Neural cell (in vitro differentiated cells): ENCODE measurements around the gene PSMA2. TPM values are rescaled to one million over a fixed set of nuclear protein-coding genes. Genes with fewer than 3 reads are reported as not detected.

ENCODE experiments used
- H2AFZ ChIP-seq: fragments of 200-600, 300-800 bp; sonication (generic), shearing (Covaris generic); 2 replicates; pipeline ENCODE4 v1.6.0; 2014; ENCODE audit warnings: low read depth, mild to moderate bottlenecking, antibody characterized with exemption, low read length, moderate library complexity
- H3F3A ChIP-seq: fragments of 200-600 bp; shearing (Covaris generic); 2 replicates; pipeline ENCODE4 v1.6.1; 2016; ENCODE audit warnings: mild to moderate bottlenecking, moderate library complexity, mixed read lengths, antibody characterized with exemption, low read length; ENCODE audit not compliant: insufficient read depth, poor library complexity, severe bottlenecking
- H3K27ac ChIP-seq: fragments of 200-600, 300-800 bp; sonication (generic), shearing (Covaris generic); 2 replicates; pipeline ENCODE4 v1.5.1; 2014; ENCODE audit warnings: mild to moderate bottlenecking, low read length, moderate library complexity
- H3K27me3 ChIP-seq: fragments of 300-800, 200-600 bp; sonication (generic), shearing (Covaris generic); 2 replicates; pipeline ENCODE4 v1.6.0; 2014; ENCODE audit warnings: mild to moderate bottlenecking, low read depth, low read length, moderate library complexity; ENCODE audit not compliant: insufficient read depth
- H3K36me3 ChIP-seq: fragments of 300-800, 200-600 bp; sonication (generic), shearing (Covaris generic); 2 replicates; pipeline ENCODE4 v1.5.1; 2014; ENCODE audit warnings: mild to moderate bottlenecking, antibody characterized with exemption, low read length, moderate library complexity; ENCODE audit not compliant: insufficient read depth
- H3K4me2 ChIP-seq: fragments of 300-800, 200-600 bp; sonication (generic), shearing (Covaris generic); 2 replicates; pipeline ENCODE4 v1.6.0; 2014; ENCODE audit warnings: mild to moderate bottlenecking, low read length
- H3K4me3 ChIP-seq: fragments of 300-800, 200-600 bp; sonication (generic), shearing (Covaris generic); 2 replicates; pipeline ENCODE4 v1.5.1; 2014; ENCODE audit warnings: mild to moderate bottlenecking, low read length, moderate library complexity
- H3K79me2 ChIP-seq: fragments of 200-600 bp; shearing (Covaris generic); replicated peaks from 2 replicates; pipeline ENCODE4 v1.6.0; 2014; ENCODE audit warnings: mild to moderate bottlenecking, low read length, moderate library complexity; ENCODE audit not compliant: insufficient read depth
- H3K9ac ChIP-seq: fragments of 300-800, 200-600 bp; sonication (generic), shearing (Covaris generic); 2 replicates; pipeline ENCODE4 v1.6.1; 2016; ENCODE audit warnings: mild to moderate bottlenecking, low read length, mixed read lengths
- H3K9me2 ChIP-seq: fragments of 200-600 bp; shearing (Covaris generic); 2 replicates; pipeline ENCODE4 v1.6.1; 2016; ENCODE audit warnings: mild to moderate bottlenecking, low read length, mixed read lengths; ENCODE audit not compliant: insufficient read depth
- H3K9me3 ChIP-seq: fragments of 200-600, 300-800 bp; sonication (generic), shearing (Covaris generic); 2 replicates; pipeline ENCODE4 v1.6.1; 2016; ENCODE audit warnings: mild to moderate bottlenecking, mixed run types, low read length, moderate library complexity, mixed read lengths
- H4K20me1 ChIP-seq: fragments of 200-600 bp; shearing (Covaris generic); 2 replicates; pipeline ENCODE4 v1.6.1; 2016; ENCODE audit warnings: mild to moderate bottlenecking, mixed run types; ENCODE audit not compliant: insufficient read depth
- CTCF ChIP-seq: fragments of 450-650 bp; IDR thresholded peaks from 2 replicates; pipeline ENCODE4 v1.5.1; 2014; ENCODE audit warnings: antibody characterized with exemption, mild to moderate bottlenecking, moderate library complexity; ENCODE audit not compliant: poor library complexity, severe bottlenecking
- EP300 ChIP-seq: fragments of 450-650 bp; conservative IDR thresholded peaks from 2 replicates; pipeline ENCODE4 v1.6.1; 2014; ENCODE audit warnings: antibody characterized with exemption, mild to moderate bottlenecking, moderate library complexity; ENCODE audit not compliant: poor library complexity, severe bottlenecking
- EZH2 ChIP-seq: fragments of 200-600, 300-800 bp; shearing (Covaris generic), sonication (generic); IDR thresholded peaks from 2 replicates; pipeline ENCODE4 v1.6.1; 2014; ENCODE audit warnings: antibody characterized with exemption, low read length, borderline replicate concordance, mild to moderate bottlenecking; ENCODE audit not compliant: insufficient read depth, poor library complexity, severe bottlenecking
- MXI1 ChIP-seq: fragments of 450-650 bp; conservative IDR thresholded peaks from 2 replicates; pipeline ENCODE4 v1.6.1; 2014; ENCODE audit warnings: antibody characterized with exemption, mild to moderate bottlenecking; ENCODE audit not compliant: poor library complexity, severe bottlenecking
- POLR2AphosphoS5 ChIP-seq: IDR thresholded peaks from 2 replicates; pipeline ENCODE4 v1.6.1; 2012
- RAD21 ChIP-seq: fragments of 450-650 bp; conservative IDR thresholded peaks from 2 replicates; pipeline ENCODE4 v1.6.1; 2014; ENCODE audit warnings: antibody characterized with exemption, mild to moderate bottlenecking, moderate library complexity
- REST ChIP-seq: IDR thresholded peaks from 2 replicates; pipeline ENCODE4 v1.6.1; 2012; ENCODE audit warnings: borderline replicate concordance
- SMC3 ChIP-seq: fragments of 450-650 bp; conservative IDR thresholded peaks from 2 replicates; pipeline ENCODE4 v1.6.1; 2014; ENCODE audit warnings: antibody characterized with exemption, mild to moderate bottlenecking, moderate library complexity; ENCODE audit not compliant: poor library complexity
- TAF1 ChIP-seq: IDR thresholded peaks from 2 replicates; pipeline ENCODE4 v1.6.1; 2012; ENCODE audit warnings: low read depth
- polyA plus RNA-seq: library from polyadenylated mRNA; depleted of rRNA; stranded (reverse); fragments of >200 nt; gene quantifications from 2 replicates; pipeline ENCODE4 v1.2.3, GENCODE V29; 2014

PSMA2 gene
- polyA plus RNA-seq, 1 donor from 2014 or later, result 225 TPM

GRCh38 chr7:42961170-42961569, 29.2 kb upstream of the PSMA2 start:
- Histone ChIP-seq H3K9ac (no peak overlapping the region), H2AFZ (no peak overlapping the region), H3K9me3 (no peaks in the 10 kb centered on the region), H3K36me3 (no peaks in the 10 kb centered on the region), H4K20me1 (no peaks in the 10 kb centered on the region), H3K9me2 (no peaks in the 10 kb centered on the region), H3K27ac (no peak overlapping the region), H3K27me3 (no peaks in the 10 kb centered on the region), H3K4me3 (no peak overlapping the region), H3K4me2 (no peak overlapping the region), H3F3A (no peaks in the 10 kb centered on the region), H3K79me2 (no peaks in the 10 kb centered on the region)
- TF ChIP-seq EP300 (no peak), MXI1 (no peak)

GRCh38 chr7:42960762-42961161, 28.8 kb upstream of the PSMA2 start:
- Histone ChIP-seq H3K36me3 (no peaks in the 10 kb centered on the region), H3K9me2 (no peaks in the 10 kb centered on the region), H3K27ac (no peak overlapping the region), H2AFZ (no peak overlapping the region), H3F3A (no peaks in the 10 kb centered on the region), H3K9ac (no peak overlapping the region), H4K20me1 (no peaks in the 10 kb centered on the region), H3K4me2 (no peak overlapping the region), H3K4me3 (no peak overlapping the region), H3K9me3 (no peaks in the 10 kb centered on the region), H3K27me3 (no peaks in the 10 kb centered on the region), H3K79me2 (no peaks in the 10 kb centered on the region)
- TF ChIP-seq POLR2AphosphoS5 (no peak), CTCF (no peak), SMC3 (no peak), EP300 (no peak), RAD21 (no peak), EZH2 (no peak), REST (no peak), TAF1 (no peak), MXI1 (no peak)

- Histone ChIP-seq H3F3A (no peaks in the 10 kb centered on the region), H3K79me2 (no peaks in the 10 kb centered on the region), H3K36me3 (no peaks in the 10 kb centered on the region), H2AFZ (no peak overlapping the region), H3K9me2 (no peaks in the 10 kb centered on the region), H3K9ac (no peak overlapping the region), H3K4me3 (no peak overlapping the region), H4K20me1 (no peaks in the 10 kb centered on the region), H3K27ac (no peak overlapping the region), H3K9me3 (no peaks in the 10 kb centered on the region), H3K27me3 (no peaks in the 10 kb centered on the region), H3K4me2 (no peak overlapping the region)
- no peak for TF ChIP-seq TAF1
- TF ChIP-seq REST, result no peak
- TF ChIP-seq EZH2, result no peak
- no peak for TF ChIP-seq SMC3
- TF ChIP-seq EP300, result no peak
- no peak for TF ChIP-seq POLR2AphosphoS5
- TF ChIP-seq MXI1, result no peak
Observed at GRCh38 chr7:42959549-42959948, 27.6 kb upstream of the PSMA2 start.
